C4-2B (cell line): ENCODE results near the gene TTC9.

Experiments
- CTCF ChIP-seq: fragments of 450-650 bp; conservative IDR thresholded peaks from 2 replicates; pipeline ENCODE4 v1.5.1; 2017; ENCODE audit warnings: mild to moderate bottlenecking
- ZFX ChIP-seq: fragments of 450-650 bp; IDR thresholded peaks from 2 replicates; pipeline ENCODE4 v1.6.1; 2017

- TF ChIP-seq CTCF (no peak), ZFX (no peak)
Measured at GRCh38 chr14:70683983-70684382, 42.3 kb downstream of the TTC9 start.
